ENCODE measurements around the gene VEZT. TPM values are rescaled to one million over a fixed set of nuclear protein-coding genes. Genes with fewer than 3 reads are reported as not detected.

Gene VEZT
- total RNA-seq, 1 donor from 2014 or later, result 50.2 TPM

DNA sequence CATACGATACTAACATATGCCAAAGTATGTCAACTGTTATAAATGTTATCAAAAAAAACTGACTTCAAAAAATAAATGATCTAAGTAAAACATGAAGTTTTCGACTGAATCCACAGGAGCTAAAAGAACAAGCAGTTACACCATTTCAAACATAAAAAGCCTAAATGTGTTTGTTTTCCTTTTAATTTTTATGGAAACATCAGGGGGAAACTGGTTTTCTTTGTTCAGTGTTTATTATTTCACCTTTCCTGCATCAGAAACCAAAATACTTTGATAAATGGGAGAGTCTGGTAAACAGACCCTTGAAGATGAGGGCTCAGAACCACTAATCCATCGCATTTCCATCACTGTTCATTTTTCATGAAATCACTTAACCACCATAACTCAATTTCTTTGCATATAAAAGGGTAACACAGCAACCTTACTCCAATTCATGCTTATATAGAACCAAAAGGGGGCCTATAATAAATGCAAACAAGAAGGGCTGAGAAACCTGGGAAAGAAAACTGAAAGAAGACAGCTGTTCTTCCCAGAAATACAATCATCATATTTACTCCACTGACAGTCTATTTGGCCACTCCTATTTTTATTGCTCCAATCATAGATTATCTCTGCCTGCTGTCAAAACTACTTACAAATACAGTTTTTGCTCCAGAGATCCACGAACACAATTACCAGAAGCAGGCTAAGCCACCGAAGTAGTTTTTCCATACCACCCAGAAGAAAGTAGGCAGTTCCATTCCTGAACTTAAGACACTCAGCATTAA is 17.3 kb upstream of the VEZT start:
- DNase-seq (ENCODE audit: low spot score), result no peak

DNA sequence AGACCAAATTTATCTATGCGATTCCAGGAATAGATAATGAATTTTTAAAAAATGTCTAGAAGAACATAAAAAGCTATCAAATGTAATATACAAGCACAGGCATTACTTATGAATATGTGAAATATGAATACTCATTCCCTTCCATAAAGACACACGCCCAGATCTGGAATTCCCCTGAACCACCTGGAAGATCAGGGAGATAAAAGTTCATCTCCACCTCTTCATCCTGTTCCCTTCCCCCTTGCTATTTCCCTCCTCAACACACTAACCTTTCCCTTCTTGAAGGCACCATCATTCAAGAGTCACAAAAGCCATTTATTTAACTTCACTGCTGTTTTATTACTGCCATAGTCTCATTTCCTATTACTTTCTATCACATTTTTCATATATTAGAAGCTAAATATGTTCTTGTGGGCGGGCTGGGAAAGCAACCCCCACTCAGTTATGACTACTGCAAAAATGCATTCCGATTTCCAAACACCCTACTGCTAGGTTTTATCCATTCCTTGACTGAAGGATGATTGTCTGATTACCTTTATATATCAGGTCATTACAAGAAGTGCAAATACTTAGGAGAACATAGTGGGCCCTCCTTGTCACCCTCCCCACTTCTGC is 16.4 kb upstream of the VEZT start:
- no peak for DNase-seq (ENCODE audit: low spot score)

DNA sequence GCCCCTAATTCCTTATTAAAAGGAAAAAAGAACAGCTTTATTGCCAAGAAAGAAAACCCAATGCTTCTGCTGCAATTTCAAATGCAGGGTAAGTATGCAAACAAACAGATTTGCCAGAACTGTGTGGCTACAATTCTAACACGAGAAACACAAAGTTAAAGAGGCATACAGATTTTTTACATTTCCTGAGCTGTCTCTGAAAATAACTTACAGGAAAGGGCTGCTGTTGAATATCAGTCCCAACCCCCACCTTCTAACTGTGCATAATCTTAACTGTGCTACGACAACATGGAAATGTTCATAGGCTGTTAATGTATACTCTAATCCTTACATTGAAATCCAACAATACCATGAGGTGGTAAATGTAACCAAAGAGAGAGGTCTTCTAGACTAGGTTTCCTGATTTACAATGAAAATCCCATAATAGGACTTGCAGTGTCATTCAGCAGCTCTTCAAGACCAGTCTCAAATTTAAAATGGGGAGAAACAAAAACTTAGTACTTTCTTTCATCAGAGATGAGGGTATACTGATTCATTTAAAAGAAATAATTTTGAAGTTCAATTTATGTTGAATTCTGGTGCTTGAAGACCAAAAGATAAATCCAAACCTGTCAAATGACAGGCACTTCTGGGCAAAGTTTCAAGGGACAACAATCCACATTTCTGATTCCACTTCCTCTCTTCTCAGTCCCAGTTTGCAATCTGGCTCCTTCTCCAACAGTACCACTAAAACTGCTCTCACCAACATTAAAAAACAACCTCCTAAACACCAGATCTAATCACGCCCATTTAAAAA is 14.7 kb upstream of the VEZT start:
- DNase-seq (ENCODE audit: low spot score), result no peak

DNA sequence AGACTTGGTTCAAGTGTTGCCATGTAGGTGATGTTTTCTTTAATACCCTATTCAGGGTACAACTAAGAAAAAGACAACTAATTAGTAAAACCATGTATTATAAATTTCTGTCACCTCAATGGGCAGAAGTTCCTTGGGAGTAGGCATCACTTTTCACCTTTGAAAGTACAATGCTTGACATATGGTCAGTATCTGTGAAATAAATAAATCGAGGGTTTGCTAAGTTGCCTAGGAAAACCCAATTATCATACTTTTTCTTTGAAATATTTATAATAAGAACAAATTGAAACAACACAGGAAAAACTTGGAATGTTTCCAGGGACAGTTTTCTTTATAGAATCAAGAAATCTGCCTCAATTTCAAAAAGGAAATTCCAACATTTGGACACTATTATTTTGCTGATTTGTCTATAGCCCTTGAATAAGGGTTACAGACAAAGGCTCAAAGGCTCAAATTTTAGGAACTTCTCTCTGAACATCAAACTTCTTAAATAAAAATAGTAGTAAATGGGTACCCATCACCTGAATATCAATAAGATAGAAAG is 14.0 kb upstream of the VEZT start:
- no peak for DNase-seq (ENCODE audit: low spot score)

DNA sequence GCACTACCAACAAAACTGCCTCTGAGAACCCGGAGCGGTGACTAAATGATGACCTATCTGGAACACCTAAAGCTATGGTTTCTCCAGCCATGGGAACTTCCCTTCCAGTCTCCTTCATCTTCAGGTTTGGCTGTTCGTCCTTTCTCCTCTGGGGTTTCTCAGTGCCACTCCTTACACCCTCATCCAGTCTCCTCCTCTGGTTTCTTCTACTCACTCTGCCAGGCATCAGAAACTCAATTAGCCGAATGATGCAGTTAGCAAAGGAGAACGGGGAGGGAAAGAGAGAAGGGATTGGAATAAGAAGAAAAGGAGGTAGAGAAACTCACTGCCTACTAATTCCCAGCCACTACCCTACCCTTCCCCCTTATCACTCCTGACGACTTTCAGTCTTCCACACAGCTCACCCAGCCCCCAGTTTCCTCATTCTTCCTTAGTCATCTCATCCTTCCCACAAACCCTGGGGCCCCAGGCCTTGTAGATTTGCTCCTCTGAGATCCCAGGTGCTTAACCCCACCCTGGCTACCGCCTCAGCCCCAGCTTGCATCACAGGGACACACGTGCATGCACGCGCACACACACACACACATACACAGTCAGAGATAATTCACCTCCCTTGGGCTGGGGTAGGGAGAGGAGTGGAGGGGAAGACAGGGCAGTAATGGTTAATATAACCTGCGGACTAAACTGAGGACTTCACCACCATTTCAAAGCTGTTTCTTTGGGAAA is 13.3 kb upstream of the VEZT start:
- no peak for DNase-seq (ENCODE audit: low spot score)

DNA sequence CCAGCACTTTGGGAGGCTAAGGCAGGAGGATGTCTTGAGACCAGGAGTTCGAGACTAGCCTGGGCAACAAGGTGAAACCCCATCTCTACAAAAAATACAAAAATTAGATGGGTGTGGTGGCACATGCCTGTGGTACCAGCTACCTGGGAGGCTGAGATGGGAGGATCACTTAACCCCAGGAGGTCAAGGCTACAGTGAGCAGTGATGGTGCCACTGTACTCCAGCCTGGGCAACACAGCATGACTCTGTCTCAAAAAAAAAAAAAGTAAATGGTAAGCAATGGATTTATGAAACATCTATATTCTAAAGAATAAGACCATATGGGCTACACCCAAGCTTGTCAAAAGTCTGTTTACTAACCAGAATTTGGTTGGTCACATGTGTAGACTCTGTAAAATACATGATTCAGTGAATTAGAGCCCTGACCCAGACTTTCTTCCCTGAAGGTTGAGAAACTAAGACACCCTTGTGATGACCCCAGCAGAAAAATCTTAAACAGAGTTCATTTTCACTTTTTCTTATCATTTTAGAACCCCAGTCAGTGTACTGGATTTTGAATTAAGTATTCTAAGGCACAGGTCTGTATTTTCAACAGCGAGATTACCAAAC is 12.5 kb upstream of the VEZT start:
- no peak for DNase-seq (ENCODE audit: low spot score)

DNA sequence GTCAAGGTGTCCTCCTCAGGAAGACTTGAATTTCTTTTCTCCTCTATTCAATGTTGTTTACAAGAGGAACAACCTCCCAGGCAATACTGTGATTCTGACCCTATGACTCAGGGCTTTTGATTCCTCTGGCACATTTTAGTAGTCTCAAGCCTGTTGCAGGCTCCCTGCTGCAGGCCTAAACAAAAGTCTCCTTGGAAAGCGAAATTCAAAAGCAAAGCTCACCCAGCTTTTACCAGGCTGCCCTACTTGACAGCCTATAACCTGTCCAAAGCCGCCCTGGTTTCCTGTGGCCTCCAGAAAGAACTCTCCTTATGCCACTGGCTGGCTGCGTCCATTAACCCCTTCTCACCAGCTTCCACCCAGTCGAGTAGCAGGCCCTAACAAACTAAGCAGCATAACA is 11.9 kb upstream of the VEZT start:
- DNase-seq (ENCODE audit: low spot score), result no peak

DNA sequence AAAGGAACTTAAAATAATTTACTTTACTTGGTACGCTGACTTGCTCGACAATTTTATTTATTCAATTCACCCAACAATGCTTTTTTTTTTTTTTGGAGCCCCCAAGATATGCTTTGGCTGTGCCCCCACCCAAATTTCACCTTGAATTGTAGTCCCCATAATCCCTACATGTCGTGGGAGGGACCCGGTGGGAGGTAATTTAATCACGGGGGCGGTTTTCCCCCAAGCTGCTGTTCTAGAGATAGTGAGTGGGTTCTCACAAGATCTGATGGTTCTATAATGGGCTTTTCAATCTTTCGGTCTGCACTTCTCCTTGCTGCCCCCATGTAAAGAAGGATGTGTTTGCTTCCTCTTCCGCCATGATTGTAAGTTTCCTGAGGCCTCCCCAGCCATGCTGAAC is 10.7 kb upstream of the VEZT start:
- DNase-seq (ENCODE audit: low spot score), result no peak

DNA sequence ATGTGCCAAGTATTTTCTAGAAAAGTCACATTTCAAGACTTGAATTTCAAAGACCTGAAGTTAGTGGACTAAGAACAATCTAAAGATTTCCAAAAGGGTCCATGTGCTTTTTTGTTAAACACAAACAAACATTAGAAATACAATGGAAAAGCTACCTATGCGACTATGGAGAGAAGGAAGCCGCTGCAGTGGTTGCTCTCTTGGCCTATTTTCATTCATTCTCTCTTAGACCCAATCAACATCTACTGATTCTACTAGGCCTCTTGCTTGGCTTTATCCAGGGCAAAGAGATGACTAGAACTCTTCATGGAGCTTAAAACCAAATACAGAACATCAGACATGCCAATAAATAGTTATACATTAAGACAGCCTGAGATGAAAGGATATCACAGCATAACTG is 10.2 kb upstream of the VEZT start:
- no peak for DNase-seq (ENCODE audit: low spot score)

DNA sequence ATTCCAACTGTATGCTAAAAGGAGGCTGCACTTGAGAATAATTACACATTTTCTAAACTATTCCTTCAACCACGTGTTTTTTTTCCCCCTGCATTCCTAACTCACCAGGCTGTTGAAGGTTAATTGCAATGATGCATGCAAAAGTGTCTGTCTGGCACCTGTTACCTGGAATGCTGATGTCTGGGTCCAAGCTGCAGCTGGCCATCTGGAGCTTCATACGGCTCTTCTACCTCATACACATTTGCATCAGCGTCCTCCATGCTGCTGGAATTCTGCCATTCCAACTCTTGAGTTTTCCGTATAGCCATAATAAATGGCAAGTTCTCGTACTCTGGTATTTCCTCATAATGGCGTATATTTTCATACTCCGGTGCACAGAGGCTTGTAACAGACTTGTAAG is 8.9 kb upstream of the VEZT start:
- no peak for DNase-seq (ENCODE audit: low spot score)

DNA sequence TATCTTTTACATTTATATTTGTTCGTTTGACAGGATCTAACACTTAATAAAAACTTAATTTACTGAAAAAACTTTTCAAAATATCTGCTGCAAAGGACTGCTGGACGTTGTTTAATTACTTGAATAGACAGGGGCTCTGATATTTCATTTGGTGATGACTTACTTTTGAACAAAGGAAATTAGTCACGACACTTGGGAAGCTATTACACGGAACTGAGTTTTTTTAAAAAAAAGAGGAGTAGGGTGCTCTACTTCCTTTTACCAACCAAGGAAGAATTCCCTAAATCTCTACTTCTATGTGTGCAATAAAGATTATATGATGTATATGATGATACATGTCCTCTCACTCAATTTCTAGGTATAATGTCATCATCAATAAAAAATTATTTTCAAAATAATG is 5.0 kb upstream of the VEZT start:
- DNase-seq (ENCODE audit: low spot score), result no peak

DNA sequence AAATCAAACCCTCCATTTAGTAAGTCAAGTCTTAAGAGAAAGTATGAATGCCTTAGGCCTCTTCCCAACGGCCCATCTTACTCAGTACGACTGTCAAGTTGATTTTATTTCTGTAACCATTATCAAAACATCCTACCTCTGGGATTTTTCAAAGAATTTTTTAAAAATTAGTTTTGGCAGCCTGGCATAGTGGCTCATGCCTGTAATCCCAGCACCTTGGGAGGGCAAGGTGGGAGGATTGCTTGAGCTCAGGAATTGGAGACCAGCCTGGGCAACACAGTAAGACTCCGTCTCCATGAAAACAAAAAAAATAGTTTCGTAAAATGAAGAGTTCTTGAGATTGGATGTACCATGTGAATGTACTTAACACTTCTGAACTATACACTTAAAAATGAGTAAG is 4.5 kb upstream of the VEZT start:
- DNase-seq (ENCODE audit: low spot score), result no peak

DNA sequence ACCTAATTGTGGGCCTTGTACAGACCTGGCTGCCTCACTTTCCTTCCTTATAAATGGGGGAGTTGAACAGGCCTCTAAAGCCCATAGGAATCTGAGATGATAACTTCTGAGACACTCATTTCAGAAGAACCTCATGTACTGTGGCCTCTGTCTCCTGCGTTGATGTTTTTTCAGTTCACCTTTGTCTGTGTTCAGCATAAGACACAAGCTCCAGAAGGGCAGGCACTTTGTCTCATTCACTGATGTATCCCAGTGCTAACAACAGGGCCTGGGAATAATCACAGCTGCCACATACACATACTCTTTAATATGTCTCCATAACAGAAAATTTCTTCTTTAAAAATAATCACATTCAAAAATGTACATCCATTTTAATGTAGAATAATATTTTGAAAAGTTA is 3.7 kb upstream of the VEZT start:
- no peak for DNase-seq (ENCODE audit: low spot score)

DNA sequence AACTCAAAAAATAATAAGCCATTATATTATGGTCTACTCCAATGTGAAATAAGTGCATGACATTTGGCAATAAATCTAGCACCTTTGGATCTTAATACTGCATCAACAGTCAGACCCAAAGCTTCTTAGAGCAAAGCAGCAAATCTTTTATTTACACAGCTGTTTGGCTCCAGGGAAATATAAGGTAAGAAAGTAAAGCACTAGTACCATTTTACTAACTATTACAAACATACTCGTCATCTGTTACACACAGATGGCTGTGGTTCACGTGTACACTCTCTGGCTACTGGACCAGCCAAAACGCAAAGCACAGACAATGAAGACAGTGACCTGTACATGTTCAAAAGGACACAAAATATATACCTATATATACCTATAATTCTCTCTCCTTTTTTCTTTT is 3.1 kb upstream of the VEZT start:
- DNase-seq (ENCODE audit: low spot score), result no peak

DNA sequence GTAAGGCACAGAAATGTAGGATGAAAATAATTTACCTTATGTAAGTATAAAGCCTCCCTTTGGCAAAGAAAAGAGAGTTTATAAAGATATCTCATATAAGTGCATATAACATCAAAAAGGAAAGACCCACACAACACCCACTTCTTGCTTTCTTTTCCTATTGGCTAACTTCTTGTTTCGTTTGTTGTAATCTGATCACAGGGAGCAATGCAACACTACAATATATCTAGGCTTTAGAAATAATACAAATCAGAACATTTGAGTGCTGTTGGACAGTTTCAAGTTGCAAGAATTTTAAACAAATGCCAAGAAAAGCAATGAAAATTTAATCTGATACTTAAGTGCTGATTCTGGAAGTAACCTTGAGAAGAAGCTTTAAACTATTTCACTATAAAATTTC is 1.7 kb upstream of the VEZT start:
- DNase-seq (ENCODE audit: low spot score), result no peak

DNA sequence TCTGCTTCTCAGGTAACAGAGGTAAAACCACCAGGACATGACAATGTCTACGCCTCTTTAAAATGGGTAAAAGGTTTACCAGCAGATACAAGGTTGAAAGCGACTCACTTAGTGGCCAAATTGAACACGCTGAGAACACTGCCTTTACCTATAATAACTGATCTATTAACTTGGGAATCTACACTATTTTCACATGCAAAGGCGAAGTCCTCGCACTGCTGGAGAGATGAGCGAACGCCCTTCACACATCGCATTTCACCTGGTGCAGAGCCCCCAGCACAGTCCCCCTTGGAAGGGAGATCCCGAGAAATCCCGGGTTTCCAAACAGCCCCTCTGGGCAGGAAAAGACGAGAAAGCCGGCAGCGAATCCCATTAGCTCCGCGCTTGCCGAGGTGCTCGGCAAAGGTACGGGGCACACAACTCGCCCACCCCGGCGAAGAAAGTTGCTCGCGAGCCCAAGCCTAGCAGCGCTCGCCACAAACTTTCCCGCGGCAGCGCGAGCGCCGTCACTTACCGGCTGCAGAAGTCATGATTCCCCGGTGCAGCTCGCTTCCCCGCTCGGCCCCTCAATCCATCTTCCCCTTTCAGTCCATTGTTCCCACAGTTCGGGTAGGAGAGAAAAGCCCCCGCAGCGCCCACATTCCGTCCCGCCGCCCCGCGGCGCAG is 763 bp upstream of the VEZT start:
- DNase-seq (ENCODE audit: low spot score), result no peak

DNA sequence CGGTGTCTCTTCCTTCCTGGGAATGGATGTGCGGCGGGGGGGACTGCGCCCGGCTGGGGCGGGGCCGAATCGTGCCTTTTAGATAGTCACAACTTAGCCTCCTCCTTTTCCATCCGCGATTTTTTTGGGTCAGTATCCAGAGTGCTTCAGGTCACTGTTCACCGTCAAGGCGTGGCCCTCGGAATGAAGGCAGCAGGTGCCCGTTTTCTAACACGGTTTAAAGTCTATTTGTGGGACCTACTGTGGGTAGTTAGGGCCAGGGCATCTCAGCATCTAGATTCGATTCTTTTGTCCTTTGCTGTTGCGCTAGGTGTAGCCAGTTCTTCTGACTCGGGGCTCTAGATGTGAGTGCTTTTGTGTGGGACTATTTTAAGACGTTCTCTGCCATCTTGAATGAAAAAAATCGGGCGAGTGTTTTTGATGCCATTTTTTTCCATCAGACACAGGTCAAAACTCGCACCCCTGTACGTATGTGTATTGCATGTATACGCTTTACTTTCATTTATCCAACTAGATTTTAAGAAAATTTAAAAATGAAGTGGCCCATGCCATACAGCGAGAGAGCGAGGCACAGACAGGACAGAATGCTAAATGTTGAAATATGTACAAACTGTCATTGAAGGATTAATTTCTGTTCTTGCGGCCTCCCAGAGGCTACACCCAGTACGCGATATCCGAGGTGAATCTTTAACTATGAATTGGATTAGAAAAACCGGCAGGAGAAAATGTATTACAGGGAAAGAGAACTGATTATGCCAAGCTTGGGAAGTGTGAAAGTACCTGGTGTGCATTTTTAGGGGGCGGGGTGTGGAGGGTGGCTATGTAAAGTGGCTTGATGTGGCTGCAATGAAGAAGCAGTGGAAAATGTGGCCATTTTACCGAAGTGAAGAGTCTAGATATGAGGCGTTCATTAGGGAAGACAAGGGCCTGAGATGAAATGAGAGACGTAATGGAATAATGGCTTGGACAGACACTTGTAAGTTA is 835 bp downstream of the VEZT start:
- peak; percentile 92 for DNase-seq (ENCODE audit: low spot score)

DNA sequence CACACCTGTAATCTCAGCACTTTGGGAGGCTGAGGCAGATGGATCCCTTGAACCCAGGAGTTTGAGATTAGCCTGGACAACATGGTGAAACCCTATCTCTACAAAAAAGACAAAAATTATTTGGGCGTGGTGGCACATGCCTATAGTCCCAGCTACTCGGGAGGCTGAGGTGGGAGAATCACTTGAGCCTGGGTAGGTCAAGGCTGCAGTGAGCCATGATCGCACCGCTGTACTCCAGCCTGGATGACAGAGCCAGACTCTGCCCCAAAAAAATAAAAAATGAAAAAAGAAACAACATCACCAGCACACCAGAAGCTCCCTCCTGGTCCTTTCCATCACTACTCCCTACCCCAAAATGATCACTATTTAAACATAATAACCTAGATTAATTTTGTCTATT is 2.6 kb downstream of the VEZT start:
- DNase-seq (ENCODE audit: low spot score), result no peak

DNA sequence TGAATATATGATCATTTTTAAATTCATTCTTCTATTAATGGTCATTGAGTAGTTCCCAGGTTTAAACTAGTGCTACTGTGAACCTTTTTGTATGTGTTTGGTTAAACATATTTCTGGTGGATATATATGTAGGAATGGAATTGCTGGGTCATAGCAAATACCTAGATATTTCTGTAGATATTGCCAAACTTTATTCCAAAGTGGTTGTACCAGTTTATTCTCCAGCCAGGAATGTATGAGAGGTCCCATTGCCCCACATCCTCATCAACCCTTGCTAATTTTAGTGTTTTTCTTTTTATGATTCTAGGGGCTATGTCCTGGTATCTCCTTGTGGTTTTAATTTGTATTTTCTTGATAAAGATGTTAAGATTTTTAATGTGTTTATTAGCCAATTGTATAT is 3.1 kb downstream of the VEZT start:
- DNase-seq (ENCODE audit: low spot score), result no peak

Data from mesenteric fat pad (tissue), 1 donor.